Esophagus squamous epithelium (tissue), 4 donors: ENCODE results near the gene DYNLRB2.

Experiments used
- CTCF ChIP-seq, 6 experiments: fragments of 450-650 bp in 4 of 6; fragments of 200-600 bp in 2 of 6; sonication (generic) in 2 of 6; IDR thresholded peaks; one replicate each; pipeline ENCODE4 v1.5.1; 2016 to 2019; ENCODE audit warnings: antibody characterized with exemption in 6 of 6, mild to moderate bottlenecking in 4 of 6, moderate library complexity in 4 of 6
- POLR2A ChIP-seq, 4 donors: fragments of 450-650 bp; IDR thresholded peaks; one replicate each; pipeline ENCODE4 v1.6.1; 2017; ENCODE audit warnings: antibody characterized with exemption in 4 of 4, mild to moderate bottlenecking in 4 of 4, moderate library complexity in 3 of 4

GRCh38 chr16:80525420-80525819, 15.4 kb upstream of the DYNLRB2 start:
- TF ChIP-seq POLR2A (IDR thresholded peaks at IDR 0.05) (no peak), CTCF (IDR thresholded peaks at IDR 0.05) (no peak)
